Measurements from ENCODE around the gene GJA10. TPM values are rescaled to one million over a fixed set of nuclear protein-coding genes. Genes with fewer than 3 reads are reported as not detected.

The GJA10 gene
- total RNA-seq, 4 donors from 2014 or later = not detected

- no peaks in the 10 kb centered on the region for H3K9me3 ChIP-seq
- WGBS = 57% methylated on average over 1 of the region's 1 CpG
Observed at GRCh38 chr6:89910902-89911240, 16.6 kb downstream of the GJA10 start.

GRCh38 chr6:89916136-89916920 lies 22.1 kb downstream of the GJA10 start:
- no peaks in the 10 kb centered on the region for H3K36me3 ChIP-seq
- H3K4me3 ChIP-seq = no peak overlapping the region
- no peak for TF ChIP-seq EP300 (IDR thresholded peaks at IDR 0.05)
- no peak for TF ChIP-seq POLR2AphosphoS5 (IDR thresholded peaks at IDR 0.05)
- no peak for TF ChIP-seq POLR2A (IDR thresholded peaks at IDR 0.05)
- no peak for TF ChIP-seq CTCF (IDR thresholded peaks at IDR 0.05)
- H3K27ac ChIP-seq = no peak overlapping the region
- H3K27me3 ChIP-seq = no peaks in the 10 kb centered on the region
- DNase-seq (ENCODE audit: low spot score in 2 of 2) = no peak
- H3K4me1 ChIP-seq = no peaks in the 10 kb centered on the region
- H3K9me3 ChIP-seq = peaks cover 7% of the 10 kb centered on the region
- 95% methylated on average over 3 of the region's 3 CpGs for WGBS

More at GRCh38 chr6:89910902-89911240, 16.6 kb downstream of the GJA10 start:
- Histone ChIP-seq H3K27ac (no peak overlapping the region), H3K4me1 (no peaks in the 10 kb centered on the region), H3K27me3 (no peaks in the 10 kb centered on the region), H3K4me3 (no peak overlapping the region), H3K36me3 (no peaks in the 10 kb centered on the region)
- TF ChIP-seq POLR2A (IDR thresholded peaks at IDR 0.05) = no peak
- no peak for TF ChIP-seq CTCF (IDR thresholded peaks at IDR 0.05)
- no peak for TF ChIP-seq POLR2AphosphoS5 (IDR thresholded peaks at IDR 0.05)
- no peak for TF ChIP-seq EP300 (IDR thresholded peaks at IDR 0.05)
- no peak for DNase-seq (ENCODE audit: low spot score in 2 of 2)

DNA sequence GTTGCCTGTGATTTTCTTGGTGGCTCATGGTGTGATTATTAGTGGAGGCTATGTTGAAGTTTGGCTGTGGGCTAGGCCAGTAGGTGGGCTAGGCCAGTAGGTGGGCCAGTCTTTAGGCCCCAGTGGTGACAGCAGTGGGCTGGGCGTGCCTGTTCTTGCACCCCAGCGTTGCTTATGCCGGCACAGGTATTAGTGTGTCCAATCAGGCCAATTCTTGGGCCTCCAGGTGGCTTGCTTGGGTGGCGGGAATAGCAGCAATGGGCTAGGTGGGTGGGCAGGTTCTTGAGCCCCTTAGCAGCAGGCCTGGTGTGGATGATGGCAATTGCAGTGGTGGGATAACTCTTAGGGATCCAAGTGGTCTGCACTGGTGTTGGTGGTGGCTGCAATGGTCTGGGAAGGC lies 22.9 kb downstream of the GJA10 start:
- H3K27me3 ChIP-seq = peaks cover 2% of the 10 kb centered on the region
- TF ChIP-seq CTCF (IDR thresholded peaks at IDR 0.05) (no peak), POLR2AphosphoS5 (IDR thresholded peaks at IDR 0.05) (no peak), EP300 (IDR thresholded peaks at IDR 0.05) (no peak), POLR2A (IDR thresholded peaks at IDR 0.05) (no peak)
- no peaks in the 10 kb centered on the region for H3K36me3 ChIP-seq
- no peak for DNase-seq (ENCODE audit: low spot score in 2 of 2)
- peaks cover 7% of the 10 kb centered on the region for H3K9me3 ChIP-seq
- no peak overlapping the region for H3K4me3 ChIP-seq
- H3K4me1 ChIP-seq = no peaks in the 10 kb centered on the region
- WGBS = 100% methylated on average over 3 of the region's 4 CpGs
- no peak overlapping the region for H3K27ac ChIP-seq

DNA sequence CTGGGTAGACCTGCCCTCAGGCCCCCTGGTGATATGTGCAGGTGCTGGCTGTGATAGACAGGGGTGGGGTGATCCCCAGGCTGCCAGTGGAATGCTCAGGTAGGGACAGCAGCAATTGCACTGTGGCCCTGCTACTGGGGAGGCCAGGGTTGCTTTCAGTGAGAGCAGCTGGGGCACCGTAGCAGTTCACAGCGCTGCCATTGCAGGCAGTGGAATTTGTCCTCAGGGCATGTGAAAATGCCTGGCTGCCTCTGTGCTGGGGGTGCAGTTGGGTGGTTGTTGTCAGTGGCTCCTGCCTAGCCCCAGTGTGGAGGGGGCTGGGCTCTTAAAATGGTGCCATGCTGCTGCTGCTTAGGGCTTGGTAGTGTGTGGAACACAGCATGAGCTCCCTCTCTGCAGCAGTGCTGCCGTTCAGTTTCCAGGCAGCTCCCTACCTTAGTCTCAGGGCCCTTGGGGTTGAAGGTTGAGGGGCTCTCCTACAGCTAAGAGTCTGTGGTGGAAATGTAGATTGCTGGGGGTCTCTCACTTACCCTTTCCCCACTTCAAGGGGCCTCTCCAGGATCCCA lies 23.6 kb downstream of the GJA10 start:
- TF ChIP-seq POLR2AphosphoS5 (IDR thresholded peaks at IDR 0.05) (no peak), EP300 (IDR thresholded peaks at IDR 0.05) (no peak)
- Histone ChIP-seq H3K4me1 (no peaks in the 10 kb centered on the region), H3K27ac (no peak overlapping the region), H3K27me3 (peaks cover 2% of the 10 kb centered on the region), H3K4me3 (no peak overlapping the region), H3K9me3 (peaks cover 7% of the 10 kb centered on the region), H3K36me3 (no peaks in the 10 kb centered on the region)
- 71% methylated on average over 1 of the region's 3 CpGs for WGBS
- DNase-seq (ENCODE audit: low spot score in 2 of 2) = no peak

GRCh38 chr6:89921197-89921596 lies 26.9 kb downstream of the GJA10 start:
- 83% methylated on average over 6 of the region's 6 CpGs for WGBS

More at GRCh38 chr6:89921197-89921596, 26.9 kb downstream of the GJA10 start:
- peaks cover 2% of the 10 kb centered on the region for H3K27me3 ChIP-seq
- H3K9me3 ChIP-seq = peaks cover 7% of the 10 kb centered on the region
- no peak for TF ChIP-seq POLR2AphosphoS5 (IDR thresholded peaks at IDR 0.05)
- TF ChIP-seq POLR2A (IDR thresholded peaks at IDR 0.05) = no peak
- TF ChIP-seq CTCF (IDR thresholded peaks at IDR 0.05) = no peak
- TF ChIP-seq EP300 (IDR thresholded peaks at IDR 0.05) = no peak
- H3K36me3 ChIP-seq = no peaks in the 10 kb centered on the region
- no peaks in the 10 kb centered on the region for H3K4me1 ChIP-seq
- DNase-seq (ENCODE audit: low spot score in 2 of 2) = no peak
- H3K4me3 ChIP-seq = no peak overlapping the region
- H3K27ac ChIP-seq = no peak overlapping the region
